Mesodermal cell (in vitro differentiated cells): ENCODE data around the gene SLC44A5.

Source experiments
- H3K27ac ChIP-seq: 2 replicates; pipeline ENCODE4 v1.7.0; 2013; ENCODE audit warnings: mild to moderate bottlenecking, low read depth, low read length, moderate library complexity; ENCODE audit not compliant: severe bottlenecking
- H3K36me3 ChIP-seq: 2 replicates; pipeline ENCODE4 v1.7.1; 2013; ENCODE audit warnings: mild to moderate bottlenecking, low read length, moderate library complexity; ENCODE audit not compliant: control insufficient read depth, insufficient read depth
- H3K4me1 ChIP-seq: one replicate; pipeline ENCODE4 v1.7.1; 2013; ENCODE audit warnings: mild to moderate bottlenecking, low read length; ENCODE audit not compliant: insufficient read depth, control insufficient read depth, poor library complexity, severe bottlenecking
- H3K4me3 ChIP-seq: 2 replicates; pipeline ENCODE4 v1.7.0; 2013; ENCODE audit warnings: low read length, control low read depth, mild to moderate bottlenecking; ENCODE audit not compliant: insufficient read depth, poor library complexity, severe bottlenecking; ENCODE audit errors: extremely low read depth
- H3K9me3 ChIP-seq: 2 replicates; pipeline ENCODE4 v1.7.1; 2013; ENCODE audit warnings: mild to moderate bottlenecking, low read length, moderate library complexity; ENCODE audit not compliant: control insufficient read depth
- WGBS, 2 experiments: methylation state at CpG; one replicate each; pipeline ENCODE4 v1.1.5; 2013; ENCODE audit warnings: missing lambda C conversion rate in 2 of 2; ENCODE audit not compliant: insufficient coverage in 2 of 2; 5-methylcytosine and 5-hydroxymethylcytosine counted together

Gene SLC44A5

GRCh38 chr1:75469586-75470173, 141.2 kb downstream of the SLC44A5 start:
- H3K9me3 ChIP-seq, result no peaks in the 10 kb centered on the region
- H3K27ac ChIP-seq, result no peak overlapping the region
- no peaks in the 10 kb centered on the region for H3K36me3 ChIP-seq
- no peaks in the 10 kb centered on the region for H3K4me1 ChIP-seq
- 85 to 100% methylated on average over 1 to 3 of the region's 7 CpGs for WGBS, 2 experiments
- no peak overlapping the region for H3K4me3 ChIP-seq

- Histone ChIP-seq H3K4me1 (no peaks in the 10 kb centered on the region), H3K4me3 (no peak overlapping the region), H3K27ac (no peak overlapping the region), H3K9me3 (no peaks in the 10 kb centered on the region), H3K36me3 (no peaks in the 10 kb centered on the region)
- 87 to 88% methylated on average over 2 of the region's 3 CpGs for WGBS, 2 experiments
Measured at GRCh38 chr1:75461808-75462325, 149.0 kb downstream of the SLC44A5 start.

GRCh38 chr1:75449998-75450397, 160.9 kb downstream of the SLC44A5 start:
- Histone ChIP-seq H3K36me3 (no peaks in the 10 kb centered on the region), H3K4me1 (no peaks in the 10 kb centered on the region), H3K27ac (no peak overlapping the region), H3K4me3 (no peak overlapping the region), H3K9me3 (peaks cover 3% of the 10 kb centered on the region)
- WGBS, 2 experiments, result 85 to 89% methylated on average over 4 of the region's 5 CpGs

- Histone ChIP-seq H3K36me3 (no peaks in the 10 kb centered on the region), H3K9me3 (no peaks in the 10 kb centered on the region), H3K4me1 (no peaks in the 10 kb centered on the region), H3K4me3 (no peak overlapping the region), H3K27ac (no peak overlapping the region)
- 100% methylated on average over 1 of the region's 1 CpG for WGBS, 2 experiments
Measured at GRCh38 chr1:75444220-75444619, 166.7 kb downstream of the SLC44A5 start.

GRCh38 chr1:75440274-75440673, 170.6 kb downstream of the SLC44A5 start:
- Histone ChIP-seq H3K4me3 (no peak overlapping the region), H3K36me3 (no peaks in the 10 kb centered on the region), H3K4me1 (no peaks in the 10 kb centered on the region), H3K9me3 (no peaks in the 10 kb centered on the region), H3K27ac (no peak overlapping the region)
- 89 to 95% methylated on average over 2 of the region's 2 CpGs for WGBS, 2 experiments

- Histone ChIP-seq H3K4me1 (no peaks in the 10 kb centered on the region), H3K4me3 (no peak overlapping the region), H3K27ac (no peak overlapping the region), H3K9me3 (no peaks in the 10 kb centered on the region), H3K36me3 (no peaks in the 10 kb centered on the region)
Measured at GRCh38 chr1:75438355-75438754, 172.6 kb downstream of the SLC44A5 start.

- Histone ChIP-seq H3K4me3 (no peak overlapping the region), H3K27ac (no peak overlapping the region), H3K9me3 (no peaks in the 10 kb centered on the region), H3K4me1 (peaks cover 3% of the 10 kb centered on the region), H3K36me3 (no peaks in the 10 kb centered on the region)
- 94 to 100% methylated on average over 1 to 2 of the region's 2 CpGs for WGBS, 2 experiments
Measured at GRCh38 chr1:75431843-75432242, 179.1 kb downstream of the SLC44A5 start.

DNA sequence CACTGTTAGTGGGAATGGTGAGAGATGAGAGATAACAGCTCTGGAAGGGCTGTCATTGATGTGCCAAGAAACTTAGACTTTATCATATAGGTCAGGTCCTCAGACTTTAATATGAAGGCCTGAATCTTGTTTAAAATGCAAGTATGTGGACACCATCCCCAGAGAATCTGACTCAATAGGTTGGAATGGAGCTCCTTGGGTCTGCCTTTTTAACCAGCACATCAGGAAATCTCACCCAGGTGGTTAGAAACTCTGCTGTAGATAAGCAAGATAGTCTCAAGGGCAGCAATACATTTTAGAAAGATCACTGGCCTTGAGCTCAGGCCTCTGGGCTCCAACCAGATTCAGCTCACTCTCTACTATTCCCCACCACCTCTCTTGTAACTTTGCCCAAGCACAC, 180.4 kb downstream of the SLC44A5 start:
- H3K4me1 ChIP-seq, result peaks cover 3% of the 10 kb centered on the region
- H3K9me3 ChIP-seq, result no peaks in the 10 kb centered on the region
- H3K36me3 ChIP-seq, result no peaks in the 10 kb centered on the region
- H3K4me3 ChIP-seq, result no peak overlapping the region
- H3K27ac ChIP-seq, result no peak overlapping the region

GRCh38 chr1:75426688-75427087, 184.2 kb downstream of the SLC44A5 start:
- H3K9me3 ChIP-seq, result no peaks in the 10 kb centered on the region
- H3K27ac ChIP-seq, result no peak overlapping the region
- H3K4me1 ChIP-seq, result peaks cover 3% of the 10 kb centered on the region
- H3K36me3 ChIP-seq, result no peaks in the 10 kb centered on the region
- WGBS, 2 experiments, result 86 to 94% methylated on average over 9 to 10 of the region's 10 CpGs
- no peak overlapping the region for H3K4me3 ChIP-seq

DNA sequence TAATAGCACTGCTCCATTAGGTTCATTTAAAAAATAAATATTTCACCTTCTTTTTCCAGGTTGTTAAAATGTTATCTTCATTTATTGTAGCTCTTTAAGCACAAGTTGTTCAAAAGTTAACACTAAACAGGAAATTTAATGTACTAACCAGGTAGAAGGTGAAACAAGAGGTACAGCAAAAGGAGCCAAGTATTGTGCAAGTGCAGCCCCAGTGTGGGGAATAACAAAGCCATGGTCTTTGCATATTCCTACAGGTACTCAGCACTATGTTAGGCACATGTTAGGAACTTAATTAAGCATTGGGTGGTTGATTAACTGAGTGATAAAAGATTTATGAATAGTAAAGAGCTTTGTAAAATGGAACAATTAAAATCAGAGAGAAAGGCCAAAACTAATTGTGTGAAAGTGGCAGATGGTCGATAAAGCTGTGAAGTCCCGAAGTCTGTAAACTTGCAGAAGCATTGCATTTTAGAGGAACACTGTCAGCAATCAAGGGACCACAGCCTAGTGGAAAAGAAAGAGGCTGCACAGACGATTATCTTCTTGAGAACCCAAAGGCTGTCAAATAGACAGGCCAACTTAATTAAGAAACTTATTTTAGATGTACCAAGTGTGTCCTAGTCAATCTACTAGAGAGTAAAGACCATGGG, 185.8 kb downstream of the SLC44A5 start:
- Histone ChIP-seq H3K36me3 (no peaks in the 10 kb centered on the region), H3K4me1 (no peaks in the 10 kb centered on the region), H3K27ac (no peak overlapping the region), H3K4me3 (no peak overlapping the region), H3K9me3 (no peaks in the 10 kb centered on the region)
- 81 to 92% methylated on average over 3 of the region's 3 CpGs for WGBS, 2 experiments

GRCh38 chr1:75423616-75424015, 187.3 kb downstream of the SLC44A5 start:
- Histone ChIP-seq H3K4me3 (no peak overlapping the region), H3K36me3 (no peaks in the 10 kb centered on the region), H3K9me3 (no peaks in the 10 kb centered on the region), H3K4me1 (no peaks in the 10 kb centered on the region), H3K27ac (no peak overlapping the region)
- WGBS, 2 experiments, result 100% methylated on average over 1 to 3 of the region's 5 CpGs
